ENCODE data around the gene PTCHD1.

Gene PTCHD1

DNA sequence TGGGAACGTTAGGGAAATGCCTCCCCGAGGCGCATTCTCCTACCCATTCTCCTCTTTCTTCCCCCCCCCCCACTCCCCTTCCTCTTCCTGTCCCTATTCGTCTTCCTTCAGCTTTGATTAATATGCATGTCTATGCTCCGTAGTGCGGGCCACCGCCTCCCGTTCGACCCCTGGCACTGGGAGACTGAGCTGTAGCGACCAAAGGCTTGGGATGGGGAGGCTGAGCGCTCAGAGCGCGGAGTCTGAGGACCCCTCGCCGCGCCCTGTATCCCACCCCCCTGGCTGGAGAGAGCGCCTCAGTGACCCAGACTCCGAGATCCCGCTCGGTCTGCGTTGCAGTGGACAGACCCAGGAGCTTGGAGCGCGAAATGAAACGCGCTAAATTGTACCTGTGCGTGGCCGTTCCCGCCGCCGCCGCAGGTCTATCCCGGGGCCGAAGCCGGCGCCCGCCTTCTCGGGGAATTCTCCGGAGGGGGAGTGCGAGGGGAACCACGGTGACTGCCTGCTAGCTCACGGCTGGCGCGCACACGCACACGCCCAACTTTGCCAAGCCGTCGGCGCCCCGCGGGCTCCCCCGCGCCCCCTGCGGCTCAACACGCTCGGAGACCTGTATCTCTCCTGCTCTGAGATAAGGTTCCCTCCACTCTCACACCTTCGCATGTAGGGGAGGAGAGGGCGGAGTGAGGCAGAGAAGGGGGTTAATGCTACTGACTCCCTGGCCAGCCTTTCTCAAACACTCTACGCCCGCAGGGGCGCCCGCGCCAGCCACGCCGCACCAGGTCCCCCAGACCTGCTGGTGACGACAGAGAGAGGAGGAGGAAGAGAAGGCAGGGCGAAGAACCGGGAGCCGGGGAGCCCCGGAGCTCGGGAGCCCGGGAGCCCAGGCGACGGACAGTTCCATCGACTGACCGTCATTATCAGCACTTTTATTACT is 1.5 kb upstream of the PTCHD1 start:
- H3K36me3 ChIP-seq (ENCODE audit: low read length) = no peaks in the 10 kb centered on the region
- no peak overlapping the region for H3K4me2 ChIP-seq (ENCODE audit: low read depth, low read length, poor library complexity, severe bottlenecking)
- TF ChIP-seq EZH2phosphoT487 (conservative IDR thresholded peaks at IDR 0.05; ENCODE audit: low read length) = no peak
- TF ChIP-seq, protein P1, sequence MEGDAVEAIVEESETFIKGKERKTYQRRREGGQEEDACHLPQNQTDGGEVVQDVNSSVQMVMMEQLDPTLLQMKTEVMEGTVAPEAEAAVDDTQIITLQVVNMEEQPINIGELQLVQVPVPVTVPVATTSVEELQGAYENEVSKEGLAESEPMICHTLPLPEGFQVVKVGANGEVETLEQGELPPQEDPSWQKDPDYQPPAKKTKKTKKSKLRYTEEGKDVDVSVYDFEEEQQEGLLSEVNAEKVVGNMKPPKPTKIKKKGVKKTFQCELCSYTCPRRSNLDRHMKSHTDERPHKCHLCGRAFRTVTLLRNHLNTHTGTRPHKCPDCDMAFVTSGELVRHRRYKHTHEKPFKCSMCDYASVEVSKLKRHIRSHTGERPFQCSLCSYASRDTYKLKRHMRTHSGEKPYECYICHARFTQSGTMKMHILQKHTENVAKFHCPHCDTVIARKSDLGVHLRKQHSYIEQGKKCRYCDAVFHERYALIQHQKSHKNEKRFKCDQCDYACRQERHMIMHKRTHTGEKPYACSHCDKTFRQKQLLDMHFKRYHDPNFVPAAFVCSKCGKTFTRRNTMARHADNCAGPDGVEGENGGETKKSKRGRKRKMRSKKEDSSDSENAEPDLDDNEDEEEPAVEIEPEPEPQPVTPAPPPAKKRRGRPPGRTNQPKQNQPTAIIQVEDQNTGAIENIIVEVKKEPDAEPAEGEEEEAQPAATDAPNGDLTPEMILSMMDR (IDR thresholded peaks at IDR 0.05; ENCODE audit: insufficient read depth, low read length, poor library complexity, severe bottlenecking) = no peak
- no peak overlapping the region for H3K4me3 ChIP-seq (ENCODE audit: insufficient read depth, low read length, poor library complexity, severe bottlenecking)
- H3K27me3 ChIP-seq (ENCODE audit: low read length) = no peaks in the 10 kb centered on the region
- no peak overlapping the region for H2AFZ ChIP-seq (ENCODE audit: low read depth, low read length, severe bottlenecking)
- no peaks in the 10 kb centered on the region for H3K9me2 ChIP-seq (replicated peaks; ENCODE audit: insufficient read depth, low read length)
- H3K79me2 ChIP-seq (ENCODE audit: insufficient read depth, low read length) = no peaks in the 10 kb centered on the region
- H4K20me1 ChIP-seq (ENCODE audit: low read depth, low read length) = no peaks in the 10 kb centered on the region
- no peaks in the 10 kb centered on the region for H3K9me3 ChIP-seq (ENCODE audit: insufficient read depth, low read length)
- H3F3A ChIP-seq (ENCODE audit: insufficient read depth) = no peaks in the 10 kb centered on the region
- no peak overlapping the region for H3K9ac ChIP-seq (ENCODE audit: low read length)
- H3K27ac ChIP-seq (ENCODE audit: low read depth, low read length) = no peak overlapping the region

DNA sequence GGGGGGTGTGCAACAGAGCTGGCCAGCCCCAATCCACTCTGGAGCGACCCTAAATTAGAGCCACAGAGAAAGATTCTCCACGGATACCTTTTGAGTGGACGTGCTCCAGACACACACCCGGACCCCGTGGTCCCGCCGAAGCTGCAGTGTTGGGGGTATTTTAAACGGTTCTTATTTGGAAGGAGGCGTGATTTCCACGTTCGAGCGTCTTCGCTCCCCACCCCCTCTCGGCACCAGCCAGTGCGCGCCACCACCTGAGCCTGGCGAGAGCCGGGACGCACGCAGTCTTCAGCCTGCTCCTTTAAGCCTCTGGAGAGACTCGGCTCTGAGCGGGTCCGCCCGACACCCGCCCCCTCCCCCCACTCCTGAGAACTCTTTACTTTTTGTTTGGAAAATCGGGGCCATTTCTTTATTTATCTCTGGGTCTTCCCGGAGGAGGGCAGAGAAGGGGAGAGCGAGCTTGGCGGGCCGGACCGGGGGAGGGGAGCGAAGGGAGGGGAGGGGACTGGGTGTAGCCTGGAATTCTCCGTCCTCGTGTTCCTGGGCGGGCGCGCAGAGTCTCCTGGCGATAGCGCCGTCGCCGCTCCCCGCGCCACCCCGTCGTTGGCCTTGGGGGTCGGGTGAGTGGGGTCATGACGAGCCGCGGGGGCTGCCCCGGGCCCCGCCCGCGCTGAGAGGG is 668 bp upstream of the PTCHD1 start:
- Histone ChIP-seq H3K4me2 (ENCODE audit: low read depth, low read length, poor library complexity, severe bottlenecking) (no peak overlapping the region), H3F3A (ENCODE audit: insufficient read depth) (no peaks in the 10 kb centered on the region), H2AFZ (ENCODE audit: low read depth, low read length, severe bottlenecking) (no peak overlapping the region), H3K27me3 (ENCODE audit: low read length) (no peaks in the 10 kb centered on the region), H3K4me3 (ENCODE audit: insufficient read depth, low read length, poor library complexity, severe bottlenecking) (no peak overlapping the region), H3K9me2 (replicated peaks; ENCODE audit: insufficient read depth, low read length) (no peaks in the 10 kb centered on the region), H3K27ac (ENCODE audit: low read depth, low read length) (no peak overlapping the region), H3K79me2 (ENCODE audit: insufficient read depth, low read length) (no peaks in the 10 kb centered on the region), H3K9me3 (ENCODE audit: insufficient read depth, low read length) (no peaks in the 10 kb centered on the region), H3K9ac (ENCODE audit: low read length) (no peak overlapping the region), H3K36me3 (ENCODE audit: low read length) (no peaks in the 10 kb centered on the region), H4K20me1 (ENCODE audit: low read depth, low read length) (no peaks in the 10 kb centered on the region)
- no peak for TF ChIP-seq EZH2phosphoT487 (conservative IDR thresholded peaks at IDR 0.05; ENCODE audit: low read length)
- TF ChIP-seq, protein P1 (IDR thresholded peaks at IDR 0.05; ENCODE audit: insufficient read depth, low read length, poor library complexity, severe bottlenecking) = no peak

DNA sequence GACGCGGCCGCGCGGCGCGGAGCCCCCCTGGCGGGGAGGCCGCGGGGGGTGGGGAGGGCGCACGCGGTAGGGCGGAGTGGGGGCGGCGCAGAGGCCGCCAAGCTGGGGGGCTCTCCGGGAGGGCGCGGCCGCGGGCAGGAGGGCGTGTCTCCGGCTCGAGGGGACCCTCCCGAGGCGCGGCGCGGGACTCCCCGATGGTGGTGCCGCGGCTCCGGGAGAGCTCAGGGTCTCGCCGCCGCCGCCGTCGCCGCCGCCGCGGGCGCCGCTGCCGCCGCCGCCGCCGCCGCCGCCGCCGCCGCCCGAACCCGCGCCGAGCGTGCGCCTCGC is 165 bp upstream of the PTCHD1 start:
- no peak overlapping the region for H3K27ac ChIP-seq (ENCODE audit: low read depth, low read length)
- H3K27me3 ChIP-seq (ENCODE audit: low read length) = no peaks in the 10 kb centered on the region
- TF ChIP-seq, protein P1 (IDR thresholded peaks at IDR 0.05; ENCODE audit: insufficient read depth, low read length, poor library complexity, severe bottlenecking) = no peak
- no peak for TF ChIP-seq EZH2phosphoT487 (conservative IDR thresholded peaks at IDR 0.05; ENCODE audit: low read length)
- H3K9ac ChIP-seq (ENCODE audit: low read length) = no peak overlapping the region
- no peaks in the 10 kb centered on the region for H4K20me1 ChIP-seq (ENCODE audit: low read depth, low read length)
- no peaks in the 10 kb centered on the region for H3F3A ChIP-seq (ENCODE audit: insufficient read depth)
- no peaks in the 10 kb centered on the region for H3K79me2 ChIP-seq (ENCODE audit: insufficient read depth, low read length)
- H3K4me2 ChIP-seq (ENCODE audit: low read depth, low read length, poor library complexity, severe bottlenecking) = no peak overlapping the region
- H3K36me3 ChIP-seq (ENCODE audit: low read length) = no peaks in the 10 kb centered on the region
- no peak overlapping the region for H3K4me3 ChIP-seq (ENCODE audit: insufficient read depth, low read length, poor library complexity, severe bottlenecking)
- no peak overlapping the region for H2AFZ ChIP-seq (ENCODE audit: low read depth, low read length, severe bottlenecking)
- no peaks in the 10 kb centered on the region for H3K9me2 ChIP-seq (replicated peaks; ENCODE audit: insufficient read depth, low read length)
- H3K9me3 ChIP-seq (ENCODE audit: insufficient read depth, low read length) = no peaks in the 10 kb centered on the region
